Neuronal stem cell (in vitro differentiated cells): ENCODE data around the gene KCNK15. TPM values are rescaled to one million over a fixed set of nuclear protein-coding genes. Genes with fewer than 3 reads are reported as not detected.
"Not testable (repeated sequence)": the region's sequence is repeated elsewhere in the genome, so short reads cannot be mapped to it uniquely, and the experiment has no call there.

Experiments used
- DNase-seq: peaks from one replicate; pipeline ENCODE4 v3.0.0-alpha.2; 2013; ENCODE audit warnings: low spot score
- H2AFZ ChIP-seq: one replicate; pipeline ENCODE4 v1.6.1; 2013; ENCODE audit warnings: mild to moderate bottlenecking, low read length, inconsistent platforms
- H2AK5ac ChIP-seq: 2 replicates; pipeline ENCODE4 v1.6.1; 2013; ENCODE audit warnings: low read depth, mild to moderate bottlenecking, inconsistent platforms, low read length, moderate library complexity, mixed read lengths
- H2BK120ac ChIP-seq: 2 replicates; pipeline ENCODE4 v1.6.1; 2013; ENCODE audit warnings: low read depth, mild to moderate bottlenecking, inconsistent platforms, low read length, moderate library complexity, mixed read lengths
- H2BK12ac ChIP-seq: one replicate; pipeline ENCODE4 v1.6.1; 2013; ENCODE audit warnings: low read length, inconsistent platforms
- H2BK15ac ChIP-seq: 2 replicates; pipeline ENCODE4 v1.6.1; 2013; ENCODE audit warnings: mild to moderate bottlenecking, low read length, inconsistent platforms, mixed read lengths
- H2BK5ac ChIP-seq: one replicate; pipeline ENCODE4 v1.6.1; 2013; ENCODE audit warnings: inconsistent platforms, mild to moderate bottlenecking, low read length, moderate library complexity
- H3K14ac ChIP-seq: one replicate; pipeline ENCODE4 v1.6.1; 2013; ENCODE audit warnings: low read length, inconsistent platforms
- H3K18ac ChIP-seq: 2 replicates; pipeline ENCODE4 v1.6.1; 2013; ENCODE audit warnings: low read length, inconsistent platforms
- H3K23ac ChIP-seq: 2 replicates; pipeline ENCODE4 v1.6.1; 2013; ENCODE audit warnings: low read depth, mild to moderate bottlenecking, mixed read lengths, low read length, inconsistent platforms; ENCODE audit not compliant: poor library complexity
- H3K27ac ChIP-seq: replicated peaks from 3 replicates; pipeline ENCODE4 v1.5.1; 2013; ENCODE audit warnings: low read length, inconsistent platforms
- H3K27me3 ChIP-seq, 3 experiments: 2 replicates each; pipeline ENCODE4 v1.6.1; 2013; ENCODE audit warnings: low read length in 3 of 3, mild to moderate bottlenecking in 2 of 3, inconsistent platforms in 1 of 3, low read depth in 1 of 3, mixed read lengths in 1 of 3, moderate library complexity in 1 of 3; ENCODE audit not compliant: control insufficient read depth in 3 of 3, insufficient read depth in 3 of 3
- H3K36me3 ChIP-seq, 2 donors: replicated peaks in 1 of 2; 2 replicates each; pipeline ENCODE4 v1.6.1; 2013; ENCODE audit warnings: low read length in 2 of 2; ENCODE audit not compliant: control insufficient read depth in 2 of 2, insufficient read depth in 2 of 2
- H3K4ac ChIP-seq: 2 replicates; pipeline ENCODE4 v1.6.1; 2013; ENCODE audit warnings: inconsistent platforms, mild to moderate bottlenecking, low read length, moderate library complexity
- H3K4me1 ChIP-seq, 2 donors: 1 replicate in 1 of 2; 2 replicates in 1 of 2; pipeline ENCODE4 v1.6.1; 2013; ENCODE audit warnings: low read length in 2 of 2, low read depth in 1 of 2; ENCODE audit not compliant: control insufficient read depth in 2 of 2, insufficient read depth in 1 of 2
- H3K4me2 ChIP-seq: one replicate; pipeline ENCODE4 v1.6.1; 2013; ENCODE audit warnings: mild to moderate bottlenecking, low read length, inconsistent platforms; ENCODE audit not compliant: insufficient read depth, poor library complexity, severe bottlenecking
- H3K4me3 ChIP-seq, 2 donors: 2 replicates each; pipeline ENCODE4 v1.5.1; 2013; ENCODE audit warnings: low read length in 2 of 2, mild to moderate bottlenecking in 2 of 2, inconsistent platforms in 1 of 2, moderate library complexity in 1 of 2
- H3K79me1 ChIP-seq: one replicate; pipeline ENCODE4 v1.6.1; 2013; ENCODE audit warnings: low read depth, mild to moderate bottlenecking, inconsistent platforms, low read length, moderate library complexity
- H3K9ac ChIP-seq: one replicate; pipeline ENCODE4 v1.6.1; 2013; ENCODE audit warnings: mild to moderate bottlenecking, low read depth, low read length, inconsistent platforms; ENCODE audit not compliant: poor library complexity
- H3K9me3 ChIP-seq, 2 donors: replicated peaks in 1 of 2; 2 replicates each; pipeline versions ENCODE3 to v1.6.1; 2013; ENCODE audit warnings: low read length in 2 of 2, mild to moderate bottlenecking in 2 of 2, inconsistent platforms in 1 of 2, low read depth in 1 of 2, mixed read lengths in 1 of 2, moderate library complexity in 1 of 2; ENCODE audit not compliant: control insufficient read depth in 2 of 2, insufficient read depth in 1 of 2
- H4K8ac ChIP-seq: one replicate; pipeline ENCODE4 v1.6.1; 2013; ENCODE audit warnings: low read depth, mild to moderate bottlenecking, inconsistent platforms, low read length, moderate library complexity
- H4K91ac ChIP-seq: one replicate; pipeline ENCODE4 v1.6.1; 2013; ENCODE audit warnings: low read length, low read depth, mild to moderate bottlenecking, inconsistent platforms; ENCODE audit not compliant: poor library complexity
- WGBS, 2 donors: extraction: QIAGEN DNeasy Blood & Tissue Kit; methylation state at CpG; one replicate each; pipeline ENCODE4 v1.1.7; 2013; ENCODE audit warnings: missing lambda C conversion rate in 2 of 2, mixed read lengths in 1 of 2; ENCODE audit not compliant: insufficient read length in 2 of 2, insufficient replicate concordance in 1 of 2; ENCODE audit errors: extremely low coverage in 2 of 2; 5-methylcytosine and 5-hydroxymethylcytosine counted together
- polyA plus RNA-seq, 2 experiments: library from polyadenylated mRNA; stranded (reverse); fragments of 200-250 nt; gene quantifications; one replicate each; pipeline ENCODE4 v1.2.3, GENCODE V29; 2013

KCNK15 gene
- polyA plus RNA-seq (2013, experiment 1 of 2), result 0.08 TPM
- 0.04 TPM for polyA plus RNA-seq (2013, experiment 2 of 2)

GRCh38 chr20:44745598-44746366 is at the start of gene KCNK15:
TSS of gene KCNK15 (plus strand) at chr20:44745865. CDS start at chr20:44745911, 46 bp downstream.
- no peaks in the 10 kb centered on the region for H3K36me3 ChIP-seq
- H3K27ac ChIP-seq, result no peak within 1 kb of the TSS
- peak within 1 kb of the TSS; percentile 73 for H2BK15ac ChIP-seq
- peak within 1 kb of the TSS; percentile 30 for H2AK5ac ChIP-seq
- peak within 1 kb of the TSS; percentile 73 for H3K18ac ChIP-seq
- no peaks in the 10 kb centered on the region for H3K79me1 ChIP-seq
- no peak within 1 kb of the TSS for H2BK5ac ChIP-seq
- no CpG with 5 or more reads among the region's 81 CpGs for WGBS, 2 donors
- H3K14ac ChIP-seq, result no peak within 1 kb of the TSS
- H3K23ac ChIP-seq, result peak within 1 kb of the TSS; percentile 82
- no peak for DNase-seq
- peak within 1 kb of the TSS; percentile 30 to 64 for H3K4me3 ChIP-seq
- no peak within 1 kb of the TSS for H4K8ac ChIP-seq
- peaks cover 4 to 77% (median 22%) of the 10 kb centered on the region in 3 experiments for H3K27me3 ChIP-seq
- H3K4ac ChIP-seq, result no peak within 1 kb of the TSS
- H4K91ac ChIP-seq, result no peak within 1 kb of the TSS
- peak within 1 kb of the TSS; percentile 87 for H3K9ac ChIP-seq
- peak within 1 kb of the TSS; percentile 68 for H3K4me2 ChIP-seq
- H3K4me1 ChIP-seq, result peaks cover 0 to 2% of the 10 kb centered on the region in 2 donors
- peak within 1 kb of the TSS; percentile 93 for H2AFZ ChIP-seq
- H3K9me3 ChIP-seq, result no peaks in the 10 kb centered on the region
- peak within 1 kb of the TSS; percentile 12 for H2BK12ac ChIP-seq
- H2BK120ac ChIP-seq, result no peak within 1 kb of the TSS

GRCh38 chr20:44696315-44696714 is 49.4 kb upstream of the KCNK15 start:
- H2AK5ac ChIP-seq, result no peak overlapping the region
- H3K27ac ChIP-seq, result no peak overlapping the region
- no peak overlapping the region for H2BK5ac ChIP-seq
- H2BK12ac ChIP-seq, result no peak overlapping the region
- H3K36me3 ChIP-seq, result no peaks in the 10 kb centered on the region
- no peaks in the 10 kb centered on the region for H3K79me1 ChIP-seq
- H3K9me3 ChIP-seq, result peaks cover 2 to 3% of the 10 kb centered on the region in 2 donors
- no peak overlapping the region for H4K91ac ChIP-seq
- no peak overlapping the region for H2BK15ac ChIP-seq
- H3K18ac ChIP-seq, result no peak overlapping the region
- H3K27me3 ChIP-seq, result peaks cover 0 to 4% (median 0%) of the 10 kb centered on the region in 3 experiments
- no peak for DNase-seq
- no CpG with 5 or more reads among the region's 3 CpGs for WGBS, 2 donors
- H4K8ac ChIP-seq, result no peak overlapping the region
- peaks cover 7 to 13% of the 10 kb centered on the region in 2 donors for H3K4me1 ChIP-seq
- no peak overlapping the region for H3K4me2 ChIP-seq
- H3K14ac ChIP-seq, result no peak overlapping the region
- H3K4me3 ChIP-seq, result no peak overlapping the region
- no peak overlapping the region for H3K23ac ChIP-seq
- no peak overlapping the region for H2AFZ ChIP-seq
- H3K9ac ChIP-seq, result no peak overlapping the region
- no peak overlapping the region for H3K4ac ChIP-seq
- no peak overlapping the region for H2BK120ac ChIP-seq

DNA sequence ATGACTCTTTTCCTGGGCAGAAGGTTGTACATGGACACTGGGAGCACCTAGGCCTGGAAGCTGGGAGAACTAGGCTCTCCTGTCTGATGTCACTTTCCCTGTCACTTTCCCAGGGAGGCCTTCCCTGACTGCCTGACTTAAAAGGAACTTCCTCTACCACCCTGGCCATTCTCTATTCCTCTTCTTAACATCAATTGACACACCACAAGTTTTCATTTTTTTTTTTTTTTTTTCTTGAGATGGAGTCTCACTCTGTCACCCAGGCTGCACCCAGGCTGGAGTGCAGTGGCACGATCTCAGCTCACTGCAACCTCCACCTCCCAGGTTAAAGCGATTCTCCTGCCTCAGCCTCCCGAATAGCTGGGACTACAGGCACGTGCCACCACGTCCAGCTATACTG is 48.6 kb upstream of the KCNK15 start:
- not testable (repeated sequence) for H3K27me3 ChIP-seq, DNase-seq, H3K36me3 ChIP-seq, H3K27ac ChIP-seq, H4K8ac ChIP-seq, H2BK12ac ChIP-seq, H2AK5ac ChIP-seq, H3K4me3 ChIP-seq, H3K4me2 ChIP-seq, H2BK15ac ChIP-seq, H3K23ac ChIP-seq, H3K9ac ChIP-seq, H3K4ac ChIP-seq, H2AFZ ChIP-seq, H3K18ac ChIP-seq, H2BK120ac ChIP-seq, H4K91ac ChIP-seq, H2BK5ac ChIP-seq, H3K79me1 ChIP-seq, H3K9me3 ChIP-seq, H3K14ac ChIP-seq
- WGBS, 2 donors, result no CpG with 5 or more reads among the region's 5 CpGs
- H3K4me1 ChIP-seq, result peaks cover 14 to 18% of the 10 kb centered on the region in 2 donors

DNA sequence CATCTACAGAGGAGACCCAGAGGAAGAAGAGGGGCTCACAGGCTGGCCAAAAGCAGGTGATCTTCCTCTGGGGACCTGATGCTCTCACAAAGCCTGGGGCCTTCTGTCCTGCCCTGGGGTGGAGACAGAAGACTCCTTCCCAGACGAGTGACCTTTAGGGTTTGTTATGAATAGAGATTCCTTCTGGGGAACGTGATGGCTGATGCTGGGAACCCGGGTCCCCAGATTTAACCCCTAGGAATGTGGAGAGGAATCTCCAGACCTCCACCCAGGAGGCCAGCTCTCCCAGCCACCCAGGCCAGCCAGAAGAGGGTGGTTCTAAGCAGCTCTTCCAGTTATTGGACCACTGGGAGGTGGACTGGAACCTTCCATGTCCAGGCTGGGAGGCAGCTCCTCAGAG is 47.3 kb upstream of the KCNK15 start:
- no peaks in the 10 kb centered on the region for H3K9me3 ChIP-seq
- no CpG with 5 or more reads among the region's 3 CpGs for WGBS, 2 donors
- no peak overlapping the region for H2AFZ ChIP-seq
- peaks cover 0 to 4% (median 0%) of the 10 kb centered on the region in 3 experiments for H3K27me3 ChIP-seq
- H2BK5ac ChIP-seq, result no peak overlapping the region
- H3K23ac ChIP-seq, result no peak overlapping the region
- H2BK12ac ChIP-seq, result no peak overlapping the region
- no peak overlapping the region for H3K4ac ChIP-seq
- H4K91ac ChIP-seq, result no peak overlapping the region
- no peak overlapping the region for H3K4me3 ChIP-seq
- H2BK15ac ChIP-seq, result no peak overlapping the region
- no peak overlapping the region for H4K8ac ChIP-seq
- no peak for DNase-seq
- no peak overlapping the region for H3K27ac ChIP-seq
- H2BK120ac ChIP-seq, result no peak overlapping the region
- no peaks in the 10 kb centered on the region for H3K36me3 ChIP-seq
- H3K9ac ChIP-seq, result no peak overlapping the region
- no peak overlapping the region for H3K18ac ChIP-seq
- H3K79me1 ChIP-seq, result no peaks in the 10 kb centered on the region
- H2AK5ac ChIP-seq, result no peak overlapping the region
- no peak overlapping the region for H3K14ac ChIP-seq
- H3K4me1 ChIP-seq, result peaks cover 9% of the 10 kb centered on the region in 2 donors
- no peak overlapping the region for H3K4me2 ChIP-seq
